GM23338 (cell line): ENCODE data around the gene ZNF681.

Source experiments
- CTCF ChIP-seq, 2 experiments: fragments of 200-600 bp in 1 of 2; sonication (generic) in 1 of 2; conservative IDR thresholded peaks; 2 replicates each; pipeline versions ENCODE4 v1.5.1 to v1.6.1; 2016 to 2017; ENCODE audit warnings: antibody characterized with exemption in 2 of 2, low read depth in 2 of 2, mild to moderate bottlenecking in 2 of 2, moderate library complexity in 1 of 2
- ETS1 ChIP-seq: IDR thresholded peaks from 2 replicates; pipeline ENCODE4 v1.6.1; 2016; ENCODE audit warnings: antibody characterized with exemption
- EZH2 ChIP-seq: fragments of 200-600 bp; sonication (generic); IDR thresholded peaks from one replicate; pipeline ENCODE4 v1.8.0; 2017; ENCODE audit warnings: antibody characterized with exemption, mild to moderate bottlenecking, low read depth; ENCODE audit not compliant: unreplicated experiment
- EZH2phosphoT487 ChIP-seq: fragments of 200-600 bp; sonication (generic); IDR thresholded peaks from one replicate; pipeline ENCODE4 v1.8.1; 2018; ENCODE audit warnings: antibody characterized with exemption; ENCODE audit not compliant: unreplicated experiment
- JUNB ChIP-seq: IDR thresholded peaks from one replicate; pipeline ENCODE4 v1.6.1; 2016; ENCODE audit warnings: antibody characterized with exemption; ENCODE audit not compliant: unreplicated experiment
- POLR2AphosphoS5 ChIP-seq: IDR thresholded peaks from 2 replicates; pipeline ENCODE4 v1.6.1; 2016; ENCODE audit warnings: antibody characterized with exemption, low read depth
- STAT1 ChIP-seq: IDR thresholded peaks from one replicate; pipeline ENCODE4 v1.6.1; 2016; ENCODE audit warnings: antibody characterized with exemption; ENCODE audit not compliant: unreplicated experiment
- ZNF114 ChIP-seq: fragments of 250-450 bp; sonication (Bioruptor Pico); IDR thresholded peaks from 2 replicates; pipeline ENCODE4 v1.5.0; 2020; ENCODE audit warnings: mild to moderate bottlenecking, moderate library complexity
- ZNF331 ChIP-seq: fragments of 250-450 bp; sonication (Bioruptor Pico); IDR thresholded peaks from 2 replicates; pipeline ENCODE4 v1.5.0; 2020; ENCODE audit warnings: low read depth, mild to moderate bottlenecking, moderate library complexity

- no peak for TF ChIP-seq EZH2phosphoT487
- TF ChIP-seq CTCF (conservative IDR thresholded peaks at IDR 0.05; ENCODE audit: low read depth in 2 of 2): no peak
- no peak for TF ChIP-seq EZH2
- no peak for TF ChIP-seq POLR2AphosphoS5
- no peak for TF ChIP-seq ZNF114
- TF ChIP-seq ZNF331 (CRISPR knock-in tag): no peak
- TF ChIP-seq JUNB: no peak
- TF ChIP-seq ETS1: no peak
- no peak for TF ChIP-seq STAT1
These were observed 6.1 kb upstream of the ZNF681 start for GRCh38 chr19:23764781-23765180.
